RWPE1 (cell line): ENCODE results near the gene NCKAP5.

Experiments used
- CTCF ChIA-PET: fragments of 350-600 bp; sonication (Branson Sonifier 250); formaldehyde crosslinking; extraction: SDS; loops from one replicate; lab custom pipeline; 2021; lab: Yijun Ruan, JAX
- POLR2A ChIA-PET: fragments of 400-600 bp; formaldehyde crosslinking; extraction: SDS; loops from one replicate; lab custom pipeline; 2020; ENCODE audit warnings: antibody characterized with exemption; ENCODE audit not compliant: low non-redundant PET; lab: Yijun Ruan, JAX
- DNase-seq: peaks from one replicate; pipeline ENCODE4 v3.0.0; 2012; ENCODE audit warnings: low spot score
- H3K27ac ChIP-seq: fragments of 450-650 bp; 2 replicates; pipeline ENCODE4 v1.5.1; 2017
- CTCF ChIP-seq: fragments of 450-650 bp; conservative IDR thresholded peaks from 2 replicates; pipeline ENCODE4 v1.5.1; 2017; ENCODE audit warnings: low read depth, mild to moderate bottlenecking

The NCKAP5 gene

GRCh38 chr2:133557614-133558013 is 10.6 kb downstream of the NCKAP5 start:
- H3K27ac ChIP-seq = no peak overlapping the region
- no peak for DNase-seq
- CTCF ChIA-PET = interaction anchor here (0.6 kb wide), 1 partner anchor 122 kb away, joined by 3 read pairs; no protein-coding TSS in a partner anchor
- TF ChIP-seq CTCF = no peak
- POLR2A ChIA-PET = no interaction called here

- CTCF ChIA-PET = interaction anchor here (0.5 kb wide), 1 partner anchor 44 kb away, joined by 3 read pairs; no protein-coding TSS in a partner anchor
Observed at GRCh38 chr2:133553838-133554408, 14.3 kb downstream of the NCKAP5 start.

GRCh38 chr2:133553251-133553650 is 15.0 kb downstream of the NCKAP5 start:
- CTCF ChIA-PET = interaction anchor here (0.5 kb wide), 1 partner anchor 45 kb away, joined by 3 read pairs; no protein-coding TSS in a partner anchor
- TF ChIP-seq CTCF = no peak
- no peak for DNase-seq
- H3K27ac ChIP-seq = no peak overlapping the region
- POLR2A ChIA-PET = no interaction called here

More at GRCh38 chr2:133553838-133554408, 14.3 kb downstream of the NCKAP5 start:
- H3K27ac ChIP-seq = no peak overlapping the region
- no peak for DNase-seq
- TF ChIP-seq CTCF = no peak
- POLR2A ChIA-PET = no interaction called here

GRCh38 chr2:133552821-133553220 is 15.4 kb downstream of the NCKAP5 start:
- no peak for DNase-seq
- ChIA-PET CTCF (no interaction called here), POLR2A (no interaction called here)
- H3K27ac ChIP-seq = no peak overlapping the region
- TF ChIP-seq CTCF = no peak

GRCh38 chr2:133541797-133542196 is 26.5 kb downstream of the NCKAP5 start:
- CTCF ChIA-PET = interaction anchor here (0.5 to 1.1 kb wide), 3 partner anchors 19 to 1070 kb away, joined by 3 to 5 read pairs (median 3); no protein-coding TSS in a partner anchor
- H3K27ac ChIP-seq = no peak overlapping the region
- POLR2A ChIA-PET = no interaction called here
- no peak for TF ChIP-seq CTCF
- no peak for DNase-seq

- POLR2A ChIA-PET = no interaction called here
- no peak for TF ChIP-seq CTCF
- no peak for DNase-seq
- no peak overlapping the region for H3K27ac ChIP-seq
- CTCF ChIA-PET = interaction anchor here (0.6 to 1.1 kb wide), 2 partner anchors 20 to 174 kb away, joined by 3 to 5 read pairs; no protein-coding TSS in a partner anchor
Observed at GRCh38 chr2:133541376-133541775, 26.9 kb downstream of the NCKAP5 start.
